Aorta (tissue), 5 donors: Measurements from ENCODE around the gene ERI2. TPM values are rescaled to one million over a fixed set of nuclear protein-coding genes. Genes with fewer than 3 reads are reported as not detected.

ENCODE experiments used
- ATAC-seq: fragments of 200-7000 bp; cut with Tn5 transposase; one replicate; pipeline ENCODE4 v1.9.1; 2022; ENCODE audit warnings: moderate library complexity; ENCODE audit not compliant: low FRiP score
- DNase-seq, 2 donors: peaks; one replicate each; pipeline ENCODE4 v3.0.0-alpha.2; 2020
- H3K27ac ChIP-seq, 2 donors: one replicate each; pipeline ENCODE4 v1.5.1; 2013; ENCODE audit warnings: low read length in 2 of 2, mild to moderate bottlenecking in 2 of 2, moderate library complexity in 2 of 2, control low read depth in 1 of 2, inconsistent platforms in 1 of 2, low read depth in 1 of 2
- H3K27me3 ChIP-seq, 2 donors: one replicate each; pipeline ENCODE4 v1.6.1; 2013; ENCODE audit warnings: control low read depth in 1 of 2, low read length in 1 of 2, mild to moderate bottlenecking in 1 of 2, moderate library complexity in 1 of 2; ENCODE audit not compliant: insufficient read depth in 2 of 2, control insufficient read depth in 1 of 2
- H3K36me3 ChIP-seq, 2 donors: one replicate each; pipeline ENCODE4 v1.6.1; 2013; ENCODE audit warnings: control low read depth in 1 of 2, low read length in 1 of 2, mild to moderate bottlenecking in 1 of 2; ENCODE audit not compliant: insufficient read depth in 2 of 2, control insufficient read depth in 1 of 2
- H3K4me1 ChIP-seq, 2 donors: one replicate each; pipeline ENCODE4 v1.6.1; 2013; ENCODE audit warnings: low read length in 2 of 2, control low read depth in 1 of 2, mild to moderate bottlenecking in 1 of 2, moderate library complexity in 1 of 2; ENCODE audit not compliant: insufficient read depth in 2 of 2, control insufficient read depth in 1 of 2
- H3K4me3 ChIP-seq, 2 donors: one replicate each; pipeline ENCODE4 v1.5.1; 2013; ENCODE audit warnings: low read length in 2 of 2, control low read depth in 1 of 2, mild to moderate bottlenecking in 1 of 2
- H3K9me3 ChIP-seq: one replicate; pipeline ENCODE4 v1.6.1; 2013; ENCODE audit warnings: mild to moderate bottlenecking, low read length; ENCODE audit not compliant: control insufficient read depth
- WGBS, 2 donors: extraction: QIAGEN DNeasy Blood & Tissue Kit; methylation state at CpG; one replicate each; pipeline ENCODE4 v1.1.7; 2013; 5-methylcytosine and 5-hydroxymethylcytosine counted together
- intact Hi-C, 2 donors: fragments of 100-400 bp; cut with DNase I; formaldehyde crosslinking; loops; one replicate each; pipeline versions ENCODE4 v1.14.2 to v1.15.0; 2022
- polyA plus RNA-seq, 2 donors: library from polyadenylated mRNA; stranded (reverse); fragments of 200-250 nt; gene quantifications; one replicate each; pipeline ENCODE4 v1.2.3, GENCODE V29; 2013
- total RNA-seq, 2 donors: library from RNA; stranded (reverse); fragmentation: NEBNext Ultra II Directional; extraction: Animal tissue kit (Norgen Biotek cat#: 25700); gene quantifications; one replicate each; pipeline ENCODE4 v1.2.1, GENCODE V29; 2021
- donor health status: healthy with polysubstance abuse.
- donor health status: Bipolar disorder and iron deficiency.
- donor health status: DM: no; HTN: no; CAD: no.
- donor health status: DM: no; HTN: no; CAD: no.
- donor health status: DM: yes; HTN: yes; CAD: no.

ERI2 gene
- total and polyA plus RNA-seq, 4 donors: 6.7 to 14.3 (median 13.5) TPM

DNA sequence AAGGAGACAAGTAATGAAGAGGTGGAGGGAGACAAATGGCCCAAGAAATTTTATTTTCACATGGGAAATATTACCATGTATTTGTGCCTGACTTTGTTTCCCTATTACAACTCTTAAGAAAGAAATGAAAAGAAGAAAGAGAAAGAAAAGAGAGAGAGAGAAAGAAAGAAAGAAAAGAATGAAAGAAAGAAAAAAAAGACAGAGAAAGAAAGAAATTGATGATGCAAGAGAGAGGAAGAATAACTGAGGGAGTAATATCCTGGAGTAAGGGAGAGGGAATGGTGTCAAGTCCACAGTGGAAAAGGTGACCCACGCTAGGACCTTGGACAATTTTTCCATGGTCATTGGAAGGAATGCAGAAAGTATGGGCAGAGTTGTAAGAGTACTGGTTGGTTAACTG lies 52.5 kb downstream of the ERI2 start:
- DNase-seq (no peak), ATAC-seq (no peak)
- Histone ChIP-seq H3K9me3 (no peaks in the 10 kb centered on the region), H3K36me3 (no peaks in the 10 kb centered on the region), H3K4me1 (no peaks in the 10 kb centered on the region), H3K4me3 (no peak overlapping the region), H3K27ac (no peak overlapping the region), H3K27me3 (no peaks in the 10 kb centered on the region)
- WGBS, 2 donors: 61 to 71% methylated on average over 1 of the region's 1 CpG
- intact Hi-C loops: no loop called here

DNA sequence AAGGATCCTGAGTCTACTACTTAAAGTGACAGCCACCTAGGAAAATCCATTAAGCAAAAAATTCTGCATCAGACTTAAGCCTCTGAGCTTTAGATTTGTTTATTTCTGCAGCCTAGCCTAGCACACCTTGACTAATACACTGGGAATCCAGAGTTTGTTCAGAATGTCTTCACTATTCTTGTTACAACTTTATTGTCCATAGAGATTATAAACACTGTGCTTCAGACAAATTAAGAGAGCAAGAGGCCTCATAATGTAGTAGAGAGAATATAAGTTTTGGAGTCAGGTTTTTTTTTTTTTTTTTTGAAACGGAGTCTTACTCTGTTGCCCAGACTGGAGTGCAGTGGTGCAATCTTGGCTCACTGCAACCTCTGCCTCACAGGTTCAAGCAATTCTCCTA lies 55.7 kb downstream of the ERI2 start:
- H3K36me3 ChIP-seq: no peaks in the 10 kb centered on the region
- DNase-seq (no peak), ATAC-seq (no peak)
- 63 to 92% methylated on average over 1 of the region's 1 CpG for WGBS, 2 donors
- intact Hi-C loops: no loop called here
- no peak overlapping the region for H3K27ac ChIP-seq
- no peaks in the 10 kb centered on the region for H3K4me1 ChIP-seq
- peaks cover 0 to 2% of the 10 kb centered on the region in 2 donors for H3K27me3 ChIP-seq
- H3K9me3 ChIP-seq: peaks cover 1% of the 10 kb centered on the region
- no peak overlapping the region for H3K4me3 ChIP-seq

DNA sequence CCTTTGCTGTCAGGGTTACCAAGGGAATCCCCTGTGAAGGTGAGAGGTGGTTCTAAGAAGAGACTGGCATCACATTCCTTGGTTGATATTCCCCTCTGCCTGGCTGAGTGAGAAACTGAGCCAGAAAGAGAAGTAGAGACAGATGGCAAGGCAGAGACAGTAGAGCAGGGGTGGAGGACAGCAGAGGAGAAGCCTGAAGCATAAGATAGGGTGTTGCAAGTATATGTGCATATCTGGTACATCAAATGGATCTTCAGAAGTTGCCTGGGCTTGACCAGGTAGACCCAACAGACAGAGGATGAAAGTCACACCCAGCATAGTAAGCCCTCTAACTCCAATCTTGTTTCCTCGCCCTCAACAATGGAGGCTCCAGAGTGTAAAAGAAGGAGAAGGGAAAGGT lies 56.8 kb downstream of the ERI2 start:
- no peaks in the 10 kb centered on the region for H3K4me1 ChIP-seq
- 83 to 96% methylated on average over 1 of the region's 1 CpG for WGBS, 2 donors
- ATAC-seq: no peak
- no peak for DNase-seq
- H3K36me3 ChIP-seq: no peaks in the 10 kb centered on the region
- intact Hi-C loops: loop anchor here in 1 of 2 donors (10.0 kb wide), 1 partner anchor 135 kb away; no protein-coding TSS in a partner anchor
- no peak overlapping the region for H3K27ac ChIP-seq
- peaks cover 1% of the 10 kb centered on the region for H3K9me3 ChIP-seq
- no peak overlapping the region for H3K4me3 ChIP-seq
- peaks cover 0 to 2% of the 10 kb centered on the region in 2 donors for H3K27me3 ChIP-seq

DNA sequence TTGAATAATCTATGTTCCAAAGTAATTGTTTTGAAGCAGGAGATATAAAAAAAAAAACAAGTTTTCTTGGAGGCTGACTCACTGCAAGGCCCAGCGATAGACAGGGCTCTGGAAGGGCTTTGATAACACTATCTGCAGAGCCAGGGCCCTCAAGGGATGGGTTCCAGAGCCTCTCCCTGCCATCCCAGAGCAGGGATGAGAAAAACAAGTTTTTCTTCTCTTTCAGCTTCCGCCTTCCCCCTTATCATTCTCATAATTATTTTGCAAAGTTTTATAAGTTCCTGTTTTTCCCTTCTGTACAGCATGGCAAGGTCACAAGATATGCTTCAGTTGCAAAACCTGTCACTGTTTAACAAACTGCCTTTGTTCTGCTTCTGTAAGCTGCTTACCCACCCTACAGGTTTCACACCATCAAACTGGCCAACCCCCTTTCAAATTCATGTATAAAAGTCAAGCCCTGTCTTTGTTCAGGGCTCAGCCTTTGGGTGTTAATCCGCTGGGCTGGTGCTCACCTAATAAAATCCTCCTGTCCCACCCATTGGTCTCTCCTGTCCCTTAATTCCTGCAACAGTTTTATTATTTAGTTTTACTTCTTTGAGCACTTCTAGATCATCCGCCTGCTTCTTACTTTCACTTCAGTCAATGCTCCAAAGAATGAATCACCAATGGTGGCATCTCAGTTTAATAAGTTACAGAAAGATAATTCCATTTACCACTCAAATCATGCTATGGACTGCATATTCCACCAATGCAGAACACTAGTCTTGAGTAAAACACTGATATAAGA lies 59.0 kb downstream of the ERI2 start:
- WGBS, 2 donors: 76 to 83% methylated on average over 4 of the region's 4 CpGs
- no peak for ATAC-seq
- intact Hi-C loops: loop anchor here in 1 of 2 donors (10.0 kb wide), 1 partner anchor 132 kb away; no protein-coding TSS in a partner anchor

DNA sequence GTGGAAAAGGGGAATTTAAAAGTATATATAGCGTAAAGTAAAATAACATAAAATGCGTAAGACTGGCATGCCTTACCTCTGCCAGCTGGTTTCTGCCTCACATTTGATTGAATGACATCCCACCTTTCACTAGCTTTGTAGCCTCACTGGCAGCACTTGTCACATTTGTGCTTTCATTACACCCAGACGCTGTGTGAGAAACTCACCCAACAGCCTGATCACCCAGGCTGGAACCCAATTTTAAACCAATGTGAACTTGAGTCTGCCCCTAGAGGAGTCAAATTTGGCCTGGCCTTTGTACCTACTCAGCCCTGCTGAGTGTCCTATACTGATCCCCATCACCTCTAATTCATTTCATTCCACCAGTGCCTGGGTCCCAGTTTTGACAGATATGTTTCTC lies 59.8 kb downstream of the ERI2 start:
- Histone ChIP-seq H3K27me3 (peaks cover 0 to 2% of the 10 kb centered on the region in 2 donors), H3K9me3 (peaks cover 1% of the 10 kb centered on the region), H3K4me1 (no peaks in the 10 kb centered on the region), H3K27ac (no peak overlapping the region), H3K4me3 (no peak overlapping the region), H3K36me3 (no peaks in the 10 kb centered on the region)
- 93 to 94% methylated on average over 3 of the region's 3 CpGs for WGBS, 2 donors
- intact Hi-C loops: loop anchor here in 1 of 2 donors (10.0 kb wide), 1 partner anchor 132 kb away; no protein-coding TSS in a partner anchor
- ATAC-seq (no peak), DNase-seq (no peak)

More for the DNA sequence above, 59.0 kb downstream of the ERI2 start:
- no peaks in the 10 kb centered on the region for H3K36me3 ChIP-seq
- H3K27ac ChIP-seq: no peak overlapping the region
- peaks cover 0 to 2% of the 10 kb centered on the region in 2 donors for H3K27me3 ChIP-seq
- H3K4me3 ChIP-seq: no peak overlapping the region
- DNase-seq: no peak
- H3K9me3 ChIP-seq: peaks cover 1% of the 10 kb centered on the region
- no peaks in the 10 kb centered on the region for H3K4me1 ChIP-seq

Other genes with a start within 250 kb of the ERI2 start
- gene ACSM2B, start 230.1 kb downstream of the ERI2 start, total RNA-seq: not detected
- gene ACSM2B, start 230.1 kb downstream of the ERI2 start, polyA plus RNA-seq: not detected
- gene ACSM1, start 108.8 kb downstream of the ERI2 start, total RNA-seq: under 1 TPM; 0.42 to 0.63 TPM
- gene ACSM1, start 108.8 kb downstream of the ERI2 start, polyA plus RNA-seq: under 1 TPM in 1 of 2 donors, not detected in 1; 0.64 TPM
- 10 to 100 TPM; 31.7 to 38.1 TPM for gene THUMPD1, start 64.7 kb downstream of the ERI2 start, total RNA-seq
- gene THUMPD1, start 64.7 kb downstream of the ERI2 start, polyA plus RNA-seq: 10 to 100 TPM; 15.3 to 25.3 TPM
- 1 to 10 TPM; 1.1 to 2.2 TPM for gene ACSM3, start 42.5 kb downstream of the ERI2 start, total RNA-seq
- gene ACSM3, start 42.5 kb downstream of the ERI2 start, polyA plus RNA-seq: under 1 TPM; 0.49 to 0.88 TPM
- gene REXO5, start 55 bp upstream of the ERI2 start, total RNA-seq: 1 to 10 TPM; 1.1 to 3.0 TPM
- 1 to 10 TPM in 1 of 2 donors, under 1 TPM in 1; 0.88 to 2.2 TPM for gene REXO5, start 55 bp upstream of the ERI2 start, polyA plus RNA-seq
- gene DCUN1D3, start 93.9 kb upstream of the ERI2 start, total RNA-seq: 10 to 100 TPM; 29.5 to 54.5 TPM
- 1 to 10 TPM; 3.9 to 4.1 TPM for gene DCUN1D3, start 93.9 kb upstream of the ERI2 start, polyA plus RNA-seq
- gene LYRM1, start 94.3 kb upstream of the ERI2 start, total RNA-seq: 10 to 100 TPM; 18.1 to 24.3 TPM
- 10 to 100 TPM; 27.3 to 44.2 TPM for gene LYRM1, start 94.3 kb upstream of the ERI2 start, polyA plus RNA-seq